DMS153 (cell line): Measurements from ENCODE around the gene SSUH2.

ENCODE experiments used
- DNase-seq: peaks from one replicate; lab custom pipeline; 2025; lab: John Stamatoyannopoulos, UW

The SSUH2 gene

GRCh38 chr3:8641472-8641871, 3.1 kb downstream of the SSUH2 start:
- no peak for DNase-seq

- no peak for DNase-seq
These were observed 4.4 kb downstream of the SSUH2 start for GRCh38 chr3:8640223-8640622.

DNA sequence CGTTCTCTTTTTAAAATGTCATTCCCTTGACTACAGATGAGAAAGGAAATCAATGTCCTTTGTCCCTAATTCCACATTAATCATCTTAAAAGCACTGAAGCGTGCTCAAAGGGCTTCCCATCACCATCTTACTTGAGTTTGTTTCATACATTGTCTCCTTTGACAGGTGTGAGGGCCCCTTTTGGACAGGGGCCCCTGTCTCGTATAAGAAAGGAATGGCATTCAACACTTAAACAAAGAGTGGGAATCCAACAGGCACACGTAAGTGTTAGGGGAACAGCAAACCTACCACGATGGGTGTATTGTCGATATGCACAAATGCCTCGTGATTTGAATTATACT, 5.0 kb downstream of the SSUH2 start:
- no peak for DNase-seq

GRCh38 chr3:8638994-8639658, 5.5 kb downstream of the SSUH2 start:
- DNase-seq = no peak

DNA sequence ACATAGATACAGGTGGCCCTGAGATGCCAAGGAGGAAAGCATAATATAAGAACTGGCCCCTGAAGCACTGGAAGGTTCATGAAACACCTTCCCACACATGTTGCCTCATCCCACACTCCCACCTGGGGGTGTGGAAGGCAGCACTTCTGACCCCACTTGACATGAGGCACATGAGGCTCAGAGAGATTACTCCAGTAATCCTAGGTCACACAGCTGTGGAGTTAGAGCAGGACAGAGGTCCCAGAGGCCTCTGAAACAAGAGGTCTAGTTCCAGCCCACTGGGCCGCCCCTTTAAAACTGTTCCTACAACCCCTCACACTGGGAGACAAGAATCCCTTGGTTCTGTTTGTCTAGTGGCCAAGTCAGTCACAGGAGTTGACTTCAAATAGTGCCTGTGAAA, 7.2 kb downstream of the SSUH2 start:
- no peak for DNase-seq

DNA sequence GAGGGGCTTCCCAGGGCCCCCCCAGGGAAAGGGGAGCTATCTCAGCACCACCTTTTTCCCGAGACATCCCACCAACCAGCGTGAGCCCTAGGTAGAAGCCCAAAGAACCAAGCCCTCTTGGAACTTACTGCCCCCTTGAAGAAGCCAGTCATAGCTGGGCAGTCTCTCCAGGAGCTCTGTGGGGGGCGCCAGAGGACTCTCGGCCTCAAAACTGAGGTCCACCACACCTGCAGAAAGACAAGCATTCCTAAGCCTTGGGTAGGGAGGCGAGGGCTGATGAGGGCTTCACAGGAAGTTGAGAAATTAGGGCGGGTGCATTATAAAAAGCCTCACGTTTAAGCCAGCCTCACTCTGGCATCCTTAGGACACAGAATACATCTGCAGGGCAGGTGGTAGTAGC, 9.0 kb downstream of the SSUH2 start:
- DNase-seq = no peak

GRCh38 chr3:8635125-8635524, 9.5 kb downstream of the SSUH2 start:
- no peak for DNase-seq

- DNase-seq = no peak
These were observed 12.0 kb downstream of the SSUH2 start for GRCh38 chr3:8632402-8633237.

GRCh38 chr3:8631661-8632060, 12.9 kb downstream of the SSUH2 start:
- no peak for DNase-seq

GRCh38 chr3:8629151-8630021, 15.2 kb downstream of the SSUH2 start:
- DNase-seq = no peak

- DNase-seq = no peak
These were observed 16.6 kb downstream of the SSUH2 start for GRCh38 chr3:8627949-8628348.

DNA sequence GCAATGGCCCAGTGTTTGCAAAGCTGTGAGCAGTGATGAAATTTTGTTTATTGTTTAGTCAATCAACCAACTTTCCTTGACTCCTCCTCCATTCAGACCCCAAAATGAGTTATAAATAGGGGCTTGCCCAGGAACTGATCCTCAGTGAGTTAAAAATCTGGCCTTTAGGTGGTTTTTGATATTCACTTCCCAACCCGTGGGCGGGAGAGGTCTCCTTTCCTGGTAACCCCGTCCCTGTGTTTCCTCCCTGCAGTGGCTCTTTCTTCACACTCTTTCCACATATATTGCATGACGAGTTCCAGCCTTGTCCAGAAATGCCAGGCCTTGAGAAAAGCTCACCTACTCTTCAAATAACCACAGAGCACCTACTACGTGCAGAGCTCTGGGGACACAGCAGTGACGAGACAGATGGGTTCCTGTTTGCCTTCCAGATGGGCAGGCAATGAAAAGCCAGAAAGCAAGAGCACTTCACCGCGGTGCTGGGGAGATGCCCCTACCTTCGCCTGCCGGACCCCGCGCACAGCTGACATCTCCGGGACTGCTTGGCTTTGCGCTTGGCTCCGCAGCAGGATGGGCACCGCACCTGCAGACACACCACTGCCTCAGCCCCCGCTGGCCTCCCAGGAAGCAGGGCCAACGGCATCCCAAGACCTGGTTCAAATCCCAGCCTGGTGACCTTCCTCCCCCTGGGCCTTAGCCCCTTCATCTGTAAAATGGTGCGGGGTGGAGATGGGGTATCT, 17.2 kb downstream of the SSUH2 start:
- DNase-seq = no peak

DNA sequence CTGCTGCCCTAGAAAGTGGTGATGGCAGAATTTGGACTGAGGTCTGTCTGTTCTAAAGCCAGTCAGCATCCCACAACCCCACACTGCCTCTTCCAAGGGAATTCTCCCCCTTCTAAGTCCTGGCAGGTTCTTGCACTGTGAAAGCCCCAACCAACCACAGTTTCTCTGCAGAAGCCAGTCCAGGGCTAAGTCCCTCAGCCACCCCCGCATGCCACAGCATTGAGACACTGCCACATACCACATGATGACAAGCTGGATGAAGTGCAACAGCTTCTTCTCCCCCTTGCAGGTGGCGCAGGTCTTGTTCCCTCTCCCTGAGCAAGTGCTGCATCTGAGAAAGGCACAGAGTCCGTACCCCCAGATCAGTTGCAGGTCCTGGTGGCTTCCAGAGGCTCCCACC, 18.6 kb downstream of the SSUH2 start:
- no peak for DNase-seq

DNA sequence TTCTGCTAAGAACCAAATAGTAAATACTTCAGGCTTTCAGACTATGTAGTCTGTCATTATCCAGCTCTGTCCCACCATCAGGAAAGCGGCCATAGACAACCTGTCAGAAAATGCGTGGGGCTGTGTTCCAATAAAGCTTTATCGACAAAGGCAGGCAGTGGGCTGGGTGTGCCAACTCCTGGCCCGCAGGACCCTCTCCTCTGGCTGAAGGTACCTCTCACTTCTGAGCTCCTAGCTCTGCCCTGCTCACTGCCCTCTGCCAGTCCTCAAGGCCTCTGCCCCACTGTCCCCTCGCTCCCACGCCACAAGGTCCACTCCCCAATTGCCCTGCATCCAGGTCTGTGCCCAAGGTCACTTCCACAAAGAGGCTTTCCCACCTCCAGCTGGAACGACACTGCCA, 20.0 kb downstream of the SSUH2 start:
- no peak for DNase-seq

DNA sequence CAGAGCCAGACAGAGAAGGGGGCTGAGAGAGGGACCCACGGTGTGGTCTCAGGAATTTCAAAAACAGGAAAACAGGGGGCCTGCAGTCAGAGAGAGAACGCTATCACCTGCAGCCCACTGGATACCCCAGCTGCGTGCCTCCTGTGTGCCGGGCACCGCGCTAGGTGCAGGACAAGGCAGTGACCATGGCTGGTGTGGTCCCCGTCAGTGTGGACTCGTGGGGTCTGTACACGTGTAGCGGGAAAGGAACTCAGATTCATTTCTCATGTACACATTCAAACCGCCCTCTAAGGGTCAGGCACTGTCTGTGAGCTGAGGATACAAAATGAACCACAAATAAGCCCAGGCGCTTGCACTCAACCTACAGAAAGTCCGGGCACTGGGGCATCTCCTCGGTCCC, 20.9 kb downstream of the SSUH2 start:
- no peak for DNase-seq

GRCh38 chr3:8622873-8623691, 21.5 kb downstream of the SSUH2 start:
- DNase-seq = no peak

- no peak for DNase-seq
These were observed 22.7 kb downstream of the SSUH2 start for GRCh38 chr3:8621872-8622271.

DNA sequence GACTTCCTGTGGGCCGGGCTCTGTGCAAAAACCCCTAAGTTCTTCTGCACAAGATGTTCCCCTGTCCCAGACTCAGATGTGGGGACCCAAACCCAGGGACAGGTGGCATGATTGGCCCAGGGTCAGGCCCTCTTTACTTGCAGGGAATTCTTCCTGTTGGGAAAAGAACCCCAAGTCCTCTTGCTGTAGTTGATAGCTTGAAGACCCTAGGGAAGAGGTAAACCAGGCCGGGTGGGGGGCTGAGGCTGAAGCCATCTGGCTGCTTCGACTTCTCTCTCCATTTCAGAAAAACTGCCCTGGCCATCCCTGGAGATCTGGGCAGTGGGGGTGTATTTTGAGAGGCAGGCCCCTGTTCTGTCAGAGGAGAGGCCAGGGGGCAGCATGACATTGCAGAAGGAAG, 23.5 kb downstream of the SSUH2 start:
- no peak for DNase-seq

DNA sequence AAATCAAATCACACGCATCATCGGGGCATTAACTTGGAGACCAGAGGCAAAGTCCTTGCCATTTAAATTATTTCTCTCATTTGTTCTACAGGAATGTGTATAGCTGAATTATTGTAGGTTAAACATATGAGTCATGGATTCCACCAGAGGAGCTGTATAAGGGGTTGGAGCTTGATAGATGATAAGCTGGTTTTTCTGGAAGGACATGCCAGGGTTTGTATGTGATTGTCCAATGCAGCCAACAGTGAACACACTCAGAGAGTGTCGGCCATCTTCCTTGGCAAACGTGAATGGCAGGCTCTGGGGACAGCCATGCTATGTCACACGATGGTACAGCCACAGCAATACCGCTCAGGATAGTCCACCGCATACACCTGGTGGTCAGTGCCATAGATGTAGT, 25.1 kb downstream of the SSUH2 start:
- DNase-seq = no peak

GRCh38 chr3:8618950-8619349, 25.6 kb downstream of the SSUH2 start:
- DNase-seq = no peak

DNA sequence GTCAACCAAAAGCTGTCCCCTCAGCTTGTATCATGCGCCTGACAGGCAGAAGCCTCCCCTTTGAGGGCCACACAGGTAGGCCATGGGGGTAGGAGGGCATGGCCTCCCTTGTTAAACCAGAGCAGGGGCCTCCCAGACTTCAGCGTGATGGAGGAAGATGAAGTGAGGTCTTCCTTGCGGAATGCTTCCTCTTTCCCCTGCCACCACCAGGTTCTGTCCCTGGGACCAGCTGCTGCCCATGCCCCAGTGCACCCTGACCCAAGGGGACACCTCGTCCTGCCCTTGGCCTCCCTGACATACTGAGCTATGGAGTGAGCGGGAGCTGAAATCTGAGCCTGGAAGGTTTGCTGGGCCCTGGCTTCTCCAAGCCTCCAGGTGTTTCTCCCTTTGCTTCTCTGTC, 26.7 kb downstream of the SSUH2 start:
- no peak for DNase-seq
